Activated CD8-positive, alpha-beta memory T cell treated with anti-CD3 and anti-CD28 coated beads, Interleukin-2, amount 50 U/mL, for 1 hour (primary cell): ENCODE measurements around the gene HPCA.

Experiments used
- DNase-seq: peaks from one replicate; pipeline ENCODE4 v3.0.0-alpha.2; 2020; ENCODE audit errors: extremely low read depth

Gene HPCA

DNA sequence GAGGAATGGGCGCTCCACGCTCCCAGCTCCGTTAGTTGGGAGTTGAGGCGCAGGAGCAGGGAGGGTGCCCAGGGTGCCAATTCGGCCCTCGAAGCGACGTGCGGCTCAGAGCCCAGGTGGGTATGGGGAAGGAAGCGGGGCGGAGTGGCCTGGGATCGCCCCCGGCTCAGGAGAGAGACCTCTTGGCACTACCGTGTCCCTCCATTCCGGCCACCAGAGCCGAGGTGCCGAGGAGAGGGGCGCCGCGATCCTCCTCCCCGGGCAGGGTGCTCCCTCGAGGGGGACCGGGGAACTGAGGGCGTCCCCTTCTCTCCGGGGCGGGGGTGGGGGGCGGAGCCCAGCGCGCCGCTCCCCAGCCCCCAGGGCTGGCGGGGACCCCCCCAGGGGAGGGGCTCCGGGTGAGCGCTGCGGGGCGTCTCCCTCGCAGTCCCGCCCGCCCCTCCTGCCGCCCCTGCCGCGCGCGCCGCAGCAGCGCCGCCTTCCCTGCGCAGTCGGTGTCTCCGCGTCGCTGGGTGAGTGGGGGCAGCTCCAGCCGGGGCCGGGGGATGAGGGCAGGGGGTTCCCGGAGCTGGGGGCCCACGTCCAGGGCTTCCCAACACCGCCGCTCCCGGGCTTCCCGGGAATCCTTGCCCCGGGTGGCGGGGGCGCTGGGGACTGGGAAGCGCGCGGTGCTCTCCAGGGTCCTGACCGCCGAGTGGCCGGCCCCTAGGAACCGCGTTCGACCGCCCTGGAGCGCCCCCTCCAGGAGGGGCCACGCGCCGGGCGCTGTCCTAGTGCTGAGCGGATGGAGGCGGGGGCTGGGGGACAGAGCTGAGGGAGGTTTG is at the start of gene HPCA:
HPCA (plus strand) TSS at position 488 of the 824 bp plus-strand sequence. CDS start 2,408 bp downstream, outside the sequence.
- DNase-seq, result no peak

DNA sequence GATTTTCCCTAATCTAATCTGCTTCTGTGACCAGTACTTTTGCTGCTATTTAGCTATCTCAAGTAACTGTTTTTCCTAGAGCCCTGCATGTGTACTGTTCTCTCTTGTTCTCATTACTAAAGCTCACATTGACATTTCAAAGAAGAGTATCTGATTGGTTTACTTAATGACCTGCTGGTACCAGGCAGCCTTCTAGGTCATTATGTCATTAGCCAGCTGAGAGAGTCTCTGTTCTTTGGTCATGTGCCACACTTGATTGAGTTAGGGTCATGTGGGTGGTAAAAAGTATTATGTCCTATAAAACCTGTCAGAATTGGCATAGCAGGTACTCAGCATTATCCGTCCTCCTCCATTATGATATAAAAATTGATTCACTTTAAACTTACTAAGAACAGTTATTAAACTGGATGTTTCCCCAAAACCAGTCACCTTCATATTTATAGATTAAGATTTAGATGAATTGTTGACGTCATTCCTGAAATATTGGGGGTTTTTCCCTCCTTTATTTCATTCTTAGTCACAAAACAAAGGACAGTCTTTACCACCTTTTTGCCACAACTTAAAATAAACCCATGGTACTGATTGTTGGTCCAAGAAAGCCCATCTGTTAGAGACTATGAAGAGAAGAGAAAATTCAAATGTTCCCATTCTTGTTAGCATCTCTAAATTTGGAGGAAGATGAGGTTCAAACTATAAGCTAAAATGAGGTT is 37.8 kb upstream of the HPCA start:
- DNase-seq, result no peak

DNA sequence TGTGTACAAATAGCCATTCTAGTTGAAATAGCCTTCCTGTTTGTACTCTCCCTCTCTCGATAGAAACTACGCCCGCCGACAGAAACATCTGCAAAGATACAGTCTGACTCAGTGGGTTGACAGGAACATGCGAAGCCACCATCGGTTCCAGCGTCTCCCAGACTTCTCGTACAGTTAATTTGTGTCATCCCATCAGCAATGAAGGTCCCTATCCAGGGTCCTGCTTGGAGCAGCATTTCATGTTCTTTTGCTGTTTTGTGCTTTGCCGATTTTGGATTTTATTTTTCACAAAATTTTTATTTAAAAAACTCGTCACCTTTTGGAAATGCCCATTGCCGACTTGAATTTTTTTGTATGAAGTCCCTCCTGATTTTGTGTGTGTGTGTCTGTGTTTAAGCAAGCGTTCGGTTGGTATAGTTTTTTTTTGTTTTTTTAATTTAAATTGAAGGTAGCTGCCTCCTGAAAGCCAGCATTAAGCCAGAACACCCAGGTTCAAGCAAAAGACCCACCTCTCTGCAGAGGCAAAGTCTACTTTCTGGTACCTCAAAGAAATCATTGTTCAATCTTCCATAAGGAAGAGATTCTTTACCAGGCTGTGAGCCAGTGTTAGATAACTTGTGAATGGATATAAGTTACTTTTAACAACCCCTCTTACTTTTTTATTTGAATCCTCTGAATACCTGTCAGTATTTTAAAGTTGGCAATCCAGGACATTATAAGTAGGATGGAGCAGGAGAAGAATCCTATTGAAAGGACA is 30.3 kb upstream of the HPCA start:
- no peak for DNase-seq

DNA sequence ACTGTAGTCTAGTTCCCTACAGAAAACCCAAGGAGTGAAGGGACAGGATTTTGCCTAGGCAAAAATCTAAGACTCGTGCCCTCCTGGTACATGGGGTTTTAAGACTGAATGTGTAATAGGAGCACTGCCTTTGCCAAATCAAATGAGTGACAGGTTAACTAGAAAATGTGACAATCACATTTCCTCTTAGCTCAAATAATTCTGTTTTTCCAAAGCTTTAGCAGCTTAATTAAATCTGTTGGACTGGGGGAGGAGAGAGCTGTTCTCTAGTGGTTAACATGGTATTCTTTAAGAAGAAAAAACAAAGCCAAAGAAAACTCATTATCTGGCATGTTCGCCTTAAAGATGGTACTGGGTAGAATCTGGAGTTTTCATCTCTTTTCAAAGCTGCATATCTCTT is 28.2 kb upstream of the HPCA start:
- DNase-seq, result no peak

DNA sequence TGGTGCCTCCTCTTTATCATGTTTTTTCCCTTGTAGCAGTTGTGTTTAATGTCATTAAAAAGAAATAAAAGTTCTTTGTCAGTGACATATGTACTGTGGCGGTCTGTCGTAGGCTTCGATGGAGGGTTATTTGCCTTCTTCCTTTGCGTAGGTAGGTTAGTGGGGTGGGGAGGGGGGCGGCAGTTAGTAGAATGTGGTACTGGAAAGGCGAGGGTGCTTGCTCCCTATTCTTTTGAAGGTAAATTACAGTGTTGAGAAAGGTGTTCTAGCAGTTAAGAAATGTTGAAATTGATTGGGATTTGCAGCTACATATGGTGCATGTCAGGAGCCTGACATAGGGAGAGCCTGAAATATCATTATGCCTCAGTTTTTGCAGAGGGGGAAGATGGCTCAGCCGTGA is 27.5 kb upstream of the HPCA start:
- DNase-seq, result no peak

DNA sequence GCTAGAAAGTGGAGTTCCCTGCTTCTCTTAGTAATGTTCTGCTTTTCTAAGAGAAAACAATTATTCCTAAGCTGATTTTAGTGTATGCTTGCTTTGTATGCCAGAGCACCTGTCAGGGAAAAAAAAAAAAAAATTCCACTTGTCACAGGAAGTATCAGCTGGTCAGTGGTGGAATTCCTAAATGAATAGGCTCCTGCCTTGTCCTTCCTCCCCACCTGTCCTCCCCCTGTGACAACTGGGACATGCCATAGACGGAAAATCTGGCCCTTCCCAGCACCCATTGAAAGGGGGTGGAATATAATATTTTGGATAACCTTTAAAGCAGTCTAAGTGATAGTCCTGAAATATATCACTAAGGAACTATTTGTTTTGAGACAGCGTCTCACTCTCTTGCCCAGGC is 26.4 kb upstream of the HPCA start:
- no peak for DNase-seq

DNA sequence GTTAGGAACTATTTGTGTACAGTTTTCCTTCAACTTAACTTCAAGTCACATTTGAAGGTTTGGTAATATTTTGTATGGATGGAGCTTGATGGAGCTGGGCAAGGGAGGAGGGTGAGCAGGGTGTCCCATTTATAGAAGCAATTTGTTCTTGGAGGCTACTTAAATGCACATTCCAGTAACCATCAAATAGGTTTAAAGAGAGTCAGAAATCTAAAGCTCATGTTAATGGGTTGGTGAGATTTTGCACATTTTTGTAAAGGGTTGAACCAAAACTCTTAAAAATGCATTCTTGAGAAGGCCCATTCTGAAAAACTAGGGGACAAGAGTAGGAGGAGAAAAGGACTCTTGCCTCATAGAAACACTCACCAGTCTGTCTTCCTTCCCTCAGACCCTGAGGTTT is 25.7 kb upstream of the HPCA start:
- DNase-seq, result no peak

DNA sequence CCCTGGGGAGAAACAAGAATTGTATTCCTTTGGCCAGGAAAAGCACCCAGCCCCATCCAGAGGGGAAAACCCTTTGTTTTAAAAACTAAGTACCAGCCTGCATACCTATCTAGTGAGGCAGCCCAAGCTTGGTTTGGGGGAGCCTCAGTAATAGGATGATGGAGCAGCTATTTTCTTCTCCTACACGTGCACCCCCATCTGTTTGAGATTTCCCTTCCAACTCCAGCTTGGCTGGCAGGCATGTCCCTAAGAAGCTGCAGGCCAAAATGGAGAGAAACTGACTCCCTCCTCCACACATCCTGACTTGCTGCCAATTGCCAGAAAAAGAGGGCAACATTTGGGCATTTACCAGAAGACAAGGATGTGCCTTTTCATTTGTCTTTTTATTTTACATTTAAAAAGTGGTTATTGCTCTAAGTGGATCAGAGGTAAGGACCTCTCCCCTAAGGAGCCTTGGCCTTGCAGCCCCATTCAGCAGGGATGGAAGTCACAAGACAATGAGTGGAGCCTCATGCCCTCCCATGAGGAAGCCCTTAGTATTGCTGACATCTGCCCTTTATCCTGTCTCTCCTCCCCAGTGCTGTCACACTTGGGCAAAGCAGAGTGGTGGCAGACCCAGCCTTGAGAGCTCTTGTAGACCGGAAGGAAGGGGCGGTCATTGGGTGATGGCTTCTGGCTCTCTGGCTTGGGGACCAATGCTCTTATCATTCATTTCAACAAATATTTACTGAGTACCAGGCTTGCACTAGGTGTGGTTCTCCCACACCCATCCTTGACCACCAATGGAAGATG is 24.2 kb upstream of the HPCA start:
- DNase-seq, result no peak

DNA sequence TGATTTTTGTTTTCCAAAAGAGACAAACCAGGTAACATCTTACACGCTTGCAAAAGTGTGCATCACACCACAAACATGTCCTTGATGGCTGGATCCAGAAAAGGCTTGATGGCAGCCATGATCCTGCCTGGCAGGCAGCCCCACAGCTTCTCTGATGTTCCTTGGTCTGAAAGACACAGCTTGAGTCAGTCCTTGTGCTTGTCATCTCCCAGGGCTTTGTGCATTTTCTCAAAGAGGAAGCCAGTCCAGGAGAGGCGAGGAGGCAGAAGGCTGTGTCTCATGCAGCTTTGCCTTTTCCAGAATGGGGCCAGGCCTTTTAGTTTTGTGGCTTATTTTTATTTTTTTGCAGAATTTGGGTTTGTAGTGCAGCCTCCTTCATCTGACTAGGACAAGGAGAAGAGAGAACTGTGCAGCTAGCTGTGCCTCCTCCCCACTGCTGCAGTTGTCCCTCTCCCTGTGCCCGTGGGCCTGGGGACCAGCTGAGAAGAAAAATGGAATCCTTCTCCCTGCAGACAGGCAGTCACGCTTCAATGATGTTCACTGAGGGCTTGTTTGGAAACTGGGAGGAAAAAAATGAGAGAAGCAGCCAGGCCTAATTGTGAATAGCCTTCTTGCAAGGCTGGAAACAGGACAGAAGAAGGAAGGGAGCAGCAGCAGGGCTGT is 22.9 kb upstream of the HPCA start:
- DNase-seq, result no peak

DNA sequence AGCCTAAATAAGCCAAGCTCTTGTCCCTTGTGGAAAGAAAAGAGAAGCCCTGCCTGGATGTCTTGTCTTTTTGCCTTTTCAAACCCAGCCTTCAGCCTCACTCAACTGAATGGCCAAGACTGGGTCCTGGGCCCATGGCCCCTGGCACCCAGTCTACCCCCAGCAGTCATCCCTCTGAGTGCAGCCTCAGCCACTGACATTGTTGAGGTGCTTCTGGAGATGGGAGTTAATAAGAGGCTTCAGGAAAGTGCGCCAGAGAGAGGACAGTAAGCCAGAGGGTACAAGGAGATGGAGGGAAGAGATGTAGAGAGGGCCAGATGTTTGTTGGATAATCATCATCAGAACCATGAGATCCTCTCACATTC is 22.4 kb upstream of the HPCA start:
- no peak for DNase-seq

DNA sequence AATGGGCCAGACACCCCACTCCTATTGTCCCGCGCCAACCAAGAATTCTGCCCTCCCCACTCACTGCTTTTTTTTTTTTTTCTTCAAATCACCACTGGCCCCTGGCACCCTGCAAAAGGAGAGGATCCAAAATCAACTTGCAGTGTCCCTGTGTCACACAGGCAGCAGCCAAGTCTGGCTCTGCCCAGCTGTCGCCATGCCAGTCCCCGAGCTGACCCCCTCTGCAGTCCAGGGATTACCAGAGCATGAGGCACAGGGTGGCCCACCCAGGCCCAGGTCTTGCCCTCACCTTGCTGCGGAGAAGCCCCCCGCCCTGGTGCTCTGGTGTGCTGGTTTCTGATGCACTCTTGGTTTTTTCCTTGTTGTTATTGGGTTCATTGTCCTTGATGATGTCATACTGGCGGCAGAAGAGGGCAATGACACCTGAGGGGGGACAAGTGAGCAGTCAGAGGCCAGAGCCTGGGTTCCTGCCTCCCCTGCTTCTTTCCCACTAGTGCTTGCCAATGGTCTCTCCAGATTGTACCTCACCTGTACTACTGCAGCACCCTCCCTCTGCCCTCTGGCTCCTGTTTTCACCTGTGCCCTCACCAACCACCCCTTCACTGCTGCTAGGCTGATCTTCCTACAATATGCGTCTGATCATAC is 21.8 kb upstream of the HPCA start:
- DNase-seq, result no peak

DNA sequence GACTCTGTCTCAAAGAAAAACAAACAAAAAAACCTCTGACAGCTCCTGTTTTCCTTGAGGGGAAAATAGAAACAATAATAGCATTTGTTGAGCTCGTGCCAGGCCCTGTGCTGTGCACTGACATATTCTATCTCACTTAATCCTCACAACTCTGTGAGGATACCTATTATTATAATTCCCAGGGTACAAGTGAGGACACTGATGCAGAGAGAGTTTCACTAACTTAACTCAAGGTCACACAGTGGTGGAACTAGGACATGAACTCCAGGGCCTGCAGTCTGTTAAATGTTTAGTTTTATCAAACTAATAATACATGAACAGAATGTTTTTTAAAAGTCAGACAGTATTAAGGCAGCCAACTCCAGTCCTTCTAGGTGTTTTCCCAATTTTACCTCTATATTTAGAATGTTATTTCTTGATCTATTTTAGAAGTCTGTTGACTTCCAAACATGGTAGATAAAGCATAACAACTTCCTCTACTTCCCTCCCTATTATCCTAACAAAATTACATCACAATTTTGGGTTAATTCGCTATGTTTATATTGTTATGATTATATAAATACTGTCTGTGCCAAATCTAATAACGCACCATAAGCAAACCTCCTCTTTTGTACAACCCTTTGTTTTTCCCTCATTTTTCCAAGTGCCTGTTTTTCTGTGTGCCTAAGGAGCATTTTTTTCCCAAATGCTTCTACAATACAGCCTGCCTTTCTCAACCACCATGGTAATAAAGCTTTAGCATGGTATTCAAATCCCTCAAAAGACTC is 20.5 kb upstream of the HPCA start:
- no peak for DNase-seq

DNA sequence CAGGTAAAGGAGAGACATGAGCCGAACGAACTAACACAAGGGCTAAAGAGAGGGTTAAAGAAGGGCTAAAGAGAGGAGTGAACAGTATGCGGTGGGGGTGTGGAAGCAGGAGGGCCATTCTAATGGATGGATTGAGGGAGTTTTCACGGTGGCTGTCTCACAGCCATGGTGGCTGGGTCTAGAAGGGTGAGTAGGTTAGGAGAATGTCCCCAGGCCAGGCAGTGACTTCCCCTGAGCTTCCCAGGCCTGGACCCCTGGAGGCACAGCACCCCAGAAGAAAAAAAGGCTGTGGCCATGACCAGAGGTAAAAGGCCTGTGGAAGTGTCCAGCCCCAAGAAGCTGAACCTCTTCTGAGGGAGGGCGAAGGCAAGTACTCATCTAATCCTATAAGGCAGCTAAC is 19.1 kb upstream of the HPCA start:
- DNase-seq, result no peak

DNA sequence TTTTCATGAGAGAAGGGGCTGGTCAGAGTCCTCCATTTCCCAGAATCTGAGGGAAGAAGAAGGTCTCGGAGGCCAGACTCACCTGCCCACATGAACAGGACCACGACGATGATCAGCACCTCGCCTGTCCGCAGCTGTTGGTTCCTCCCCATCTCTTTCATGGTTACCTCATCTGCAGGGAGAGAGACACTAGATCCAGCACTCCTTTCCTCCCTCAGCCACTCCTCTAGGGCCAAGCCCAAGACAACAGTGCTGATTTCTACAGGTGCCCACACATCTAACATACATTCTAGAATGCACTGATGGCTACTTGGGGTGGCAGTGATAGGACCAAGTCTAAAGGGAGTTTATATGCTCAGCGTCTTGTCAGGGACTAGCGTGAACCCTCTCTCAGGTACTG is 18.6 kb upstream of the HPCA start:
- DNase-seq, result no peak

DNA sequence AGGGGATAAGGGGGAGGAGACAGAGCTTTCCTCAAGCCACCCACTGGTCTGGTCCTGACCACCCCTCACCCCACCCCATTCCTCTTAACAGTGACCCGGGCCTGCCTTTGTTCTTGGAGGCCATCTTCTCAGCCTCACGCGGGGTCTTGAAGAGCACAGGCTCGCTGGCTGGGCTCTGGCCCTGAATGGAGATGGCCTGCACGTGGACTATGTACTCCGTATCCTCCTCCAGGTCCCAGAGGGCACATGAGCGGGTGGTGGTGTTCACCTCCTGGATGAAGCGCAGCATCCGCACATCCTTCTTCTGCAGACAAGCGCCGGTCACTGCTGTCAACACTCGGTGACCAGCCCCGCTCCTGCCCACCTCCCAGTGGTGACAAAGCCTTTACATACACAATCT is 18.2 kb upstream of the HPCA start:
- DNase-seq, result no peak

DNA sequence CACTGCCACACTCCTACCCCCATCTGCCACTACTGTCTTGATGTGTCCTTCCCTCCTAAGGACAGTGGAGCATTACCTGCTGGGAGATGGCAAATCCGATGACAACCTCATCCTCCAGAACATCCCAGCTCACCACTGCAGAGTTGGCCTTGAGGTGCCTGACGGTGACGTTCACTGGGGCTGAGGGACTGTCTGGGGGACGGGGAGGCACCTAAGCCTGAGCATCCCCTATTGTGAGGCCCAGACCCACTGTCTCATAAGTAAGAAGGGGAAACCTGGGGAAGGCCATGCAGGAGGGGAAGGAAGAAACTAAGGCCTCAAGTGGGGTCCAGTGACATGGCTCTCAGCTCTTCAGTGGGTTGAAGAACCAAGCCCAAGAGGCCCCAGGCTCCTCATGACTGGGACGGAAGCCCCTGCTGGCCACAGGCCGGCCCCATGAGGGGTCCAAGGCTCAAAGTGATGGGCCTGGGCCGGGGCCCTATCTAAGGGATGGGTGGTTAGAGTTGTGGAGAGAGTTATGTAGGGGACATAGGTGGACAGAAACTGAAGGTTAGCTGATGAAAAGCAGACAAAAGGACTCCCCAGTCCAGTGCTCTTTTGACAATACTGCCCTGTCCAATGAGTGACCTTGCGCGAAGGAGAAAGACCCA is 17.4 kb upstream of the HPCA start:
- no peak for DNase-seq

DNA sequence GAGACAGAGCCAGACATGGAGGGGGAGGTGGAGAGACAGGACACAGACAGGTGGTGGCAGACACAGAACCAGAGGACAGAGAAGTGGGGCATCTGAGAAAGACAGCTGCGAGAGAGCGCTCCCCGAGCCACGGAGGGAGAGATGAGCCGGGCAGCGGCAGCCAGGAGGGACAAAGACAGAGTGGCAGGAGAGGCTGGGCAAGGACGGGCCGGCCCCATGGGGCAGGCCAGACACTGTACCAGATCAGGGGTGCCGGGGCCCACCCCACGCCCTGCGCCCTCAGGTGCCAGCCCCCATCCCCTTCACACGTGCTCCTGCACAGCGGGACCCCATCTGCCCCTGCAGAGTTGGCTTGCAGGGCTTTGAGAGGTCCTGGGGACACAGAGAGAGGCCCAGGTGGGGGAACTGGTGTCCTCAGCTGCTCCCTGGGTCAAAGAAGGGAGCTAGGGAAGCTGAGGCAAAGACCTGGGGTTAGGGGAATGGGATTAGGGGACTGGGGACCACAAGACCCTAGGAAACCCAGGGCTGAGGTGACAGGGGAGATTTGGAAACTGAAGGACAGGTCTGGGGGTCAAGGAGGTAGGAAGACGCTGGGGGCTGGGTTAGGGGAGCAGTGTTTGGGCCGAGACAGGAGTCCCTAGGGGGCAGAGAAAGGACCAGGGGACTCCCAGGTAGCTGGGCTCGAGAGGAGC is 16.2 kb upstream of the HPCA start:
- DNase-seq, result no peak

DNA sequence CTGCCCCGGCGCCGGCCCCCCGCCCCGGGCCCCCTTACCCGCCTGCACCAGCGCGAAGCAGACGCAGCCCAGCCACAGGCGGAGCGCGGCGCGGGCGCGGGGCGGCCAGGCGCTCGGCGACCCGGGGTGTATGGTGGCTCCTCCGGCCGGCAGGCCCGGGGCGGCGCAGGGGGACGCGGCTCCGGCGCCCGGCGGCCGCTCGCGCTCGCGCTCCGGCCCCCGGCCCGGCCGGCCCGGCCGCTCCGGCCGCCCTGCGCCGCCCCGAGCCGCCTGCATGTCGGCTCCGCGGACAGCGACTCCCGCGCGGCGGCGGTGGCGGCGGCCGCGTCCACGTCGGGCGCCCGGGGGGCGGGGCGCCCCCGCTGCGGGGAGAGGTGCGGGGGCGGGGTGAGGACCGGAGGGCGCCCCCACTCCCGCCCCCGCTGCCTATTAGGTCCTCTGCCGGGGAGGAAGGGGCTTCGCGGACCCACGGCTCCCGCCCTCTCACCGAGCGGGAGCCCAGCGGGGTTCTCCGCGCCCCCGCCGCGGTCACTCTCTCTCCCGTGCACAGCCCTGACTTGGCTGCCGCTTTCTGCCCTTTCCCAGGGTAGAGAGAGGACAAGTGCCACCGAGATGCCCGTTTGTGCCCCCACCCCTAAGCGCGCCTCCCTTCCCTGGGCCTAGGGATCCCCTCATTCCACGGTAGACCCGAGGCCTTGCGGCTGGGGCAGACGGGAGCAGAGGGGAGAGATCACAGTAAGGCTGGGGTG is 15.5 kb upstream of the HPCA start, which contains the start of gene FNDC5:
FNDC5 (minus strand) TSS at position 298 of the 749 bp plus-strand sequence.
- no peak for DNase-seq
